ENCODE measurements around the gene ZPR1.

- TF ChIP-seq CTCF (IDR thresholded peaks at IDR 0.05) (no peak), POLR2A (IDR thresholded peaks at IDR 0.05) (no peak)
These were observed 1.2 kb upstream of the ZPR1 start for GRCh38 chr11:116788975-116789374.
